GM12878 (cell line): ENCODE data around the gene VEGFD. TPM values are rescaled to one million over a fixed set of nuclear protein-coding genes. Genes with fewer than 3 reads are reported as not detected.

Experiments used
- ATAC-seq: fragments of 200-7000 bp; cut with Tn5 transposase; 3 replicates; pipeline ENCODE4 v1.9.1; 2020; ENCODE audit warnings: mild to moderate bottlenecking, moderate library complexity
- BruUV-seq: library from RNA; stranded (reverse); fragments of 400-500 nt; replicated peaks from 2 replicates; lab custom pipeline; 2021; lab: Mats Ljungman, UMichigan
- CTCF ChIA-PET: fragments of 300-600 bp; sonication (Branson Sonifier 250); formaldehyde crosslinking; extraction: SDS; loops from one replicate; lab custom pipeline; 2021; ENCODE audit warnings: inconsistent platforms; lab: Yijun Ruan, JAX
- POLR2A ChIA-PET: fragments of 350-600 bp; formaldehyde crosslinking; extraction: SDS; loops from one replicate; lab custom pipeline; 2021; ENCODE audit warnings: inconsistent platforms; lab: Charles Lee
- RAD21 ChIA-PET: fragments of 300-600 bp; sonication (Branson Sonifier 250); formaldehyde crosslinking; loops from one replicate; lab custom pipeline; 2023; ENCODE audit warnings: antibody characterized with exemption; ENCODE audit not compliant: unreplicated experiment; lab: Charles Lee
- SMC1A ChIA-PET: fragments of 300-600 bp; sonication (Branson Sonifier 250); formaldehyde crosslinking; loops from one replicate; lab custom pipeline; 2023; ENCODE audit not compliant: unreplicated experiment, uncharacterized antibody; lab: Charles Lee
- DNase-seq: peaks from one replicate; pipeline ENCODE4 v3.0.0-alpha.2; 2011; ENCODE audit warnings: low read depth, low spot score
- FAIRE-seq: peaks from 3 replicates; lab custom pipeline; 2011; peaks lifted over from hg19 to GRCh38; lab: Jason Lieb, UNC
- H2AFZ ChIP-seq: 2 replicates; pipeline ENCODE4 v1.6.0; 2011; ENCODE audit warnings: low read depth, low read length, control low read depth; ENCODE audit not compliant: control insufficient read depth
- H3K27ac ChIP-seq: 2 replicates; pipeline ENCODE4 v1.5.1; 2011; ENCODE audit warnings: control low read depth; ENCODE audit not compliant: control insufficient read depth, insufficient read depth
- H3K27me3 ChIP-seq, 2 experiments: replicated peaks in 1 of 2; 2 replicates each; pipeline versions ENCODE4 v1.6.0 to v1.6.1; 2011; ENCODE audit warnings: low read length in 1 of 2; ENCODE audit not compliant: control insufficient read depth in 2 of 2, insufficient read depth in 2 of 2
- H3K36me3 ChIP-seq, 2 experiments: 2 replicates each; pipeline ENCODE4 v1.5.1; 2011; ENCODE audit warnings: low read length in 1 of 2; ENCODE audit not compliant: control insufficient read depth in 2 of 2, insufficient read depth in 2 of 2
- H3K4me1 ChIP-seq: 2 replicates; pipeline ENCODE4 v1.6.1; 2011; ENCODE audit warnings: mild to moderate bottlenecking, low read length, moderate library complexity, mixed read lengths; ENCODE audit not compliant: control insufficient read depth, insufficient read depth
- H3K4me2 ChIP-seq: 2 replicates; pipeline ENCODE4 v1.6.0; 2011; ENCODE audit warnings: control low read depth; ENCODE audit not compliant: control insufficient read depth, insufficient read depth
- H3K4me3 ChIP-seq: fragments of 200-600 bp; sonication (generic); 2 replicates; pipeline ENCODE4 v1.5.1; 2016
- H3K79me2 ChIP-seq: 2 replicates; pipeline ENCODE4 v1.6.0; 2011; ENCODE audit warnings: low read length; ENCODE audit not compliant: control insufficient read depth, insufficient read depth
- H3K9ac ChIP-seq: 2 replicates; pipeline ENCODE4 v1.8.0; 2011; ENCODE audit warnings: low read length, control low read depth, mixed read lengths; ENCODE audit not compliant: control insufficient read depth, insufficient read depth
- H3K9me3 ChIP-seq: replicated peaks from 3 replicates; pipeline ENCODE4 v1.5.1; 2011; ENCODE audit warnings: mild to moderate bottlenecking, low read length; ENCODE audit not compliant: control insufficient read depth, insufficient read depth
- H4K20me1 ChIP-seq: 2 replicates; pipeline ENCODE4 v1.6.0; 2011; ENCODE audit not compliant: control insufficient read depth, insufficient read depth
- CEBPZ ChIP-seq: fragments of 150-350 bp; IDR thresholded peaks from 2 replicates; pipeline ENCODE4 v1.6.1; 2016; ENCODE audit warnings: low read depth, low read length
- GABPA ChIP-seq: IDR thresholded peaks from 2 replicates; pipeline ENCODE4 v1.6.1; 2014; ENCODE audit warnings: antibody characterized with exemption, low read depth, mild to moderate bottlenecking, inconsistent platforms
- IRF3 ChIP-seq: fragments of 450-650 bp; IDR thresholded peaks from 2 replicates; pipeline ENCODE4 v1.6.1; 2014; ENCODE audit warnings: mild to moderate bottlenecking
- KAT2A ChIP-seq: conservative IDR thresholded peaks from 2 replicates; pipeline ENCODE4 v1.6.1; 2011; ENCODE audit warnings: low read depth, low read length; ENCODE audit not compliant: control insufficient read depth
- MXI1 ChIP-seq: fragments of 150-350 bp; IDR thresholded peaks from 2 replicates; pipeline ENCODE4 v1.6.1; 2011; ENCODE audit warnings: low read depth, mild to moderate bottlenecking, inconsistent platforms, low read length, improper control_type of control experiment
- NFYB ChIP-seq: IDR thresholded peaks from 2 replicates; pipeline ENCODE4 v1.6.1; 2011; ENCODE audit warnings: low read depth, mild to moderate bottlenecking, low read length, improper control_type of control experiment, moderate library complexity; ENCODE audit not compliant: insufficient read depth
- PAX8 ChIP-seq: fragments of 450-650 bp; IDR thresholded peaks from 2 replicates; pipeline ENCODE4 v1.6.1; 2017; ENCODE audit warnings: mild to moderate bottlenecking, moderate library complexity
- RUNX3 ChIP-seq: IDR thresholded peaks from 2 replicates; pipeline ENCODE4 v1.6.1; 2012; ENCODE audit warnings: low read length, inconsistent platforms
- SP1 ChIP-seq: IDR thresholded peaks from one replicate; pipeline ENCODE4 v1.6.1; 2011; ENCODE audit warnings: low read depth, low read length
- ZNF207 ChIP-seq: fragments of 450-650 bp; IDR thresholded peaks from 2 replicates; pipeline ENCODE4 v1.6.1; 2014; ENCODE audit warnings: antibody characterized with exemption, mild to moderate bottlenecking, borderline replicate concordance
- ZNF384 ChIP-seq: IDR thresholded peaks from 2 replicates; pipeline ENCODE4 v1.6.1; 2012; ENCODE audit warnings: low read depth, mild to moderate bottlenecking, low read length, improper control_type of control experiment, borderline replicate concordance
- ZSCAN29 ChIP-seq: fragments of 450-650 bp; IDR thresholded peaks from 2 replicates; pipeline ENCODE4 v1.6.1; 2017; ENCODE audit warnings: mild to moderate bottlenecking, moderate library complexity
- WGBS: methylation state at CpG from one replicate; pipeline ENCODE4 v1.1.6; 2016; ENCODE audit warnings: low lambda C conversion rate; ENCODE audit not compliant: insufficient replicate concordance, insufficient coverage; ENCODE audit errors: missing lambda C conversion rate; 5-methylcytosine and 5-hydroxymethylcytosine counted together
- in situ Hi-C: fragments of 300-500 bp; cut with MboI; formaldehyde crosslinking; loops from 9 replicates; pipeline ENCODE4 v1.14.3; 2018; ENCODE audit warnings: mixed read lengths
- intact Hi-C: fragments of 100-400 bp; cut with micrococcal nuclease; formaldehyde crosslinking; loops from one replicate; pipeline ENCODE4 v1.14.2; 2022; ENCODE audit not compliant: unreplicated experiment
- polyA plus RNA-seq, 11 experiments: library from polyadenylated mRNA; depleted of rRNA in 4 of 11; unstranded in 6 of 11; stranded (reverse) in 5 of 11; fragments of >200 nt; fragmentation: Nextera tagmentation in 4 of 11; fragmentation: Illumina TruSeq in 1 of 11; extraction: Ambion mirVana in 4 of 11; extraction: Trizol in 1 of 11; gene quantifications; 1 replicate in 1 of 11; 2 replicates in 10 of 11; pipeline versions ENCODE4 v1.2.1 to v1.2.3, GENCODE V29; 2011 to 2016; ENCODE audit warnings: inconsistent platforms in 2 of 11, missing spikeins in 2 of 11, low read depth in 1 of 11
- total RNA-seq, 4 experiments: library from RNA; depleted of rRNA in 3 of 4; stranded (reverse); fragments of >200 nt in 3 of 4; fragmentation: Illumina TruSeq in 1 of 4; extraction: Trizol in 1 of 4; gene quantifications; 2 replicates each; pipeline versions ENCODE4 v1.2.1 to v1.2.3, GENCODE V29; 2013 to 2021

VEGFD gene
- total and polyA plus RNA-seq, 10 of the 15 experiments (the other 5 are each of a cell fraction or from before 2014, with no cell fraction given): 0.15 TPM; not detected in 9

- Histone ChIP-seq H4K20me1 (no peaks in the 10 kb centered on the region), H3K36me3 (no peaks in the 10 kb centered on the region), H3K4me2 (no peak overlapping the region), H3K9me3 (no peaks in the 10 kb centered on the region), H3K4me1 (no peaks in the 10 kb centered on the region), H3K9ac (no peak overlapping the region), H2AFZ (no peak overlapping the region), H3K27ac (no peak overlapping the region), H3K79me2 (no peaks in the 10 kb centered on the region), H3K4me3 (no peak overlapping the region), H3K27me3 (no peaks in the 10 kb centered on the region)
- DNase-seq (no peak), FAIRE-seq (no peak), ATAC-seq (no peak)
- POLR2A ChIA-PET: no interaction called here
- 0% methylated on average over 2 of the region's 2 CpGs for WGBS
- TF ChIP-seq GABPA (no peak), ZNF207 (no peak), CEBPZ (no peak), IRF3 (no peak), MXI1 (no peak), RUNX3 (no peak), ZNF384 (no peak), PAX8 (no peak), NFYB (no peak), SP1 (no peak), ZSCAN29 (no peak), KAT2A (no peak)
- RAD21 ChIA-PET: no interaction called here
- intact Hi-C loops (no loop called here), in situ Hi-C loops (no loop called here)
- SMC1A ChIA-PET: no interaction called here
- CTCF ChIA-PET: interaction anchor here (1.2 kb wide), 1 partner anchor 33 kb away, joined by 3 read pairs; no protein-coding TSS in a partner anchor
- no TSS peak for BruUV-seq
Measured at GRCh38 chrX:15314472-15314871, 69.7 kb downstream of the VEGFD start.
